Astrocyte of the spinal cord (primary cell): ENCODE results near the gene CLK1.

ENCODE experiments used
- DNase-seq: peaks from one replicate; pipeline ENCODE4 v3.0.0; 2011; ENCODE audit warnings: low read depth, low spot score
- H3K4me3 ChIP-seq: 2 replicates; pipeline ENCODE4 v1.5.1; 2011; ENCODE audit warnings: low read depth, mild to moderate bottlenecking, low read length, moderate library complexity
- CTCF ChIP-seq: IDR thresholded peaks from 2 replicates; pipeline ENCODE4 v1.5.1; 2012; ENCODE audit warnings: low read depth, mild to moderate bottlenecking, low read length, inconsistent platforms
- in situ Hi-C: cut with HindIII; loops from 2 replicates; pipeline ENCODE4 v1.10.0; 2017; ENCODE audit warnings: low sequenced_read_pairs

CLK1 gene

GRCh38 chr2:200852605-200853004 is 11.9 kb downstream of the CLK1 start:
- in situ Hi-C loops: no loop called here
- TF ChIP-seq CTCF: no peak
- DNase-seq: no peak
- no peak overlapping the region for H3K4me3 ChIP-seq

GRCh38 chr2:200851398-200852248 is 12.8 kb downstream of the CLK1 start:
- TF ChIP-seq CTCF: no peak
- H3K4me3 ChIP-seq: no peak overlapping the region
- in situ Hi-C loops: no loop called here
- no peak for DNase-seq

GRCh38 chr2:200850512-200851256 is 13.8 kb downstream of the CLK1 start:
- TF ChIP-seq CTCF: no peak

GRCh38 chr2:200847939-200848338 is 16.5 kb downstream of the CLK1 start:
- no peak for DNase-seq
- no peak overlapping the region for H3K4me3 ChIP-seq
- no peak for TF ChIP-seq CTCF
- in situ Hi-C loops: no loop called here

More at GRCh38 chr2:200850512-200851256, 13.8 kb downstream of the CLK1 start:
- in situ Hi-C loops: no loop called here
- no peak for DNase-seq
- no peak overlapping the region for H3K4me3 ChIP-seq

- no peak for TF ChIP-seq CTCF
- H3K4me3 ChIP-seq: no peak overlapping the region
- DNase-seq: no peak
- in situ Hi-C loops: no loop called here
These were observed 17.2 kb downstream of the CLK1 start for GRCh38 chr2:200847269-200847668.

GRCh38 chr2:200845669-200846325 is 18.7 kb downstream of the CLK1 start:
- no peak for DNase-seq
- TF ChIP-seq CTCF: no peak
- in situ Hi-C loops: no loop called here
- no peak overlapping the region for H3K4me3 ChIP-seq
